ENCODE measurements around the gene PSMA8. TPM values are rescaled to one million over a fixed set of nuclear protein-coding genes. Genes with fewer than 3 reads are reported as not detected.

The PSMA8 gene
- total RNA-seq, 1 experiment from 2014 or later, result not detected

- H3K9me3 Mint-ChIP-seq, result 0 out of 2 replicates have a peak, but pooled peaks cover 3% of the 10 kb centered on the region
- POLR2A ChIA-PET, result no interaction called here
- ATAC-seq (no peak), DNase-seq (ENCODE audit: low spot score) (no peak)
- H3K4me1 Mint-ChIP-seq, result no peaks in the 10 kb centered on the region
- no peaks in the 10 kb centered on the region for H3K36me3 Mint-ChIP-seq
- H3K4me3 Mint-ChIP-seq, result no peak overlapping the region
- CTCF ChIA-PET, result no interaction called here
- H3K27me3 Mint-ChIP-seq (ENCODE audit: low read depth), result no peaks in the 10 kb centered on the region
- no peak overlapping the region for H3K27ac Mint-ChIP-seq
- TF ChIP-seq JAZF1 (CRISPR knock-in tag; IDR thresholded peaks at IDR 0.05), result no peak
- no peak for TF ChIP-seq PRDM15 (CRISPR knock-in tag; IDR thresholded peaks at IDR 0.05)
- no peak for TF ChIP-seq EMX1 (CRISPR knock-in tag; IDR thresholded peaks at IDR 0.05)
- no peak for TF ChIP-seq FOXP4 (CRISPR knock-in tag; IDR thresholded peaks at IDR 0.05)
- TF ChIP-seq ZNF532 (CRISPR knock-in tag; IDR thresholded peaks at IDR 0.05; ENCODE audit: borderline replicate concordance), result no peak
- TF ChIP-seq IRF1 (CRISPR knock-in tag; IDR thresholded peaks at IDR 0.05), result no peak
- no peak for TF ChIP-seq NR3C1 (CRISPR knock-in tag; conservative IDR thresholded peaks at IDR 0.05; ENCODE audit: low read depth)
- no peak for TF ChIP-seq ARID4B (CRISPR knock-in tag; IDR thresholded peaks at IDR 0.05; ENCODE audit: borderline replicate concordance)
- no peak for TF ChIP-seq FOXJ3 (CRISPR knock-in tag; IDR thresholded peaks at IDR 0.05; ENCODE audit: borderline replicate concordance)
- TF ChIP-seq STAT6 (CRISPR knock-in tag; conservative IDR thresholded peaks at IDR 0.05; ENCODE audit: low read depth), result no peak
- TF ChIP-seq ZNF281 (CRISPR knock-in tag; IDR thresholded peaks at IDR 0.05), result no peak
- TF ChIP-seq MXD4 (CRISPR knock-in tag; IDR thresholded peaks at IDR 0.05; ENCODE audit: borderline replicate concordance), result no peak
- TF ChIP-seq FOXP1 (CRISPR knock-in tag; IDR thresholded peaks at IDR 0.05; ENCODE audit: borderline replicate concordance), result no peak
- TF ChIP-seq MLX (CRISPR knock-in tag; IDR thresholded peaks at IDR 0.05), result no peak
- TF ChIP-seq TEAD1 (CRISPR knock-in tag; IDR thresholded peaks at IDR 0.05), result no peak
These were observed 58.6 kb downstream of the PSMA8 start for GRCh38 chr18:26192233-26192632.
